NB4 (cell line): ENCODE data around the gene INCENP.
A peak's percentile ranks its signal among the peaks of the same experiment; 100 is the strongest.

Experiments
- POLR2A ChIP-seq: IDR thresholded peaks from 2 replicates; pipeline ENCODE4 v1.6.1; 2011; ENCODE audit warnings: mild to moderate bottlenecking; ENCODE audit not compliant: insufficient read length; ENCODE audit errors: extremely low read depth
- TF ChIP-seq, protein P1 (sequence below): IDR thresholded peaks from one replicate; pipeline ENCODE4 v1.5.1; 2012; ENCODE audit warnings: low read depth, low read length

DNA sequence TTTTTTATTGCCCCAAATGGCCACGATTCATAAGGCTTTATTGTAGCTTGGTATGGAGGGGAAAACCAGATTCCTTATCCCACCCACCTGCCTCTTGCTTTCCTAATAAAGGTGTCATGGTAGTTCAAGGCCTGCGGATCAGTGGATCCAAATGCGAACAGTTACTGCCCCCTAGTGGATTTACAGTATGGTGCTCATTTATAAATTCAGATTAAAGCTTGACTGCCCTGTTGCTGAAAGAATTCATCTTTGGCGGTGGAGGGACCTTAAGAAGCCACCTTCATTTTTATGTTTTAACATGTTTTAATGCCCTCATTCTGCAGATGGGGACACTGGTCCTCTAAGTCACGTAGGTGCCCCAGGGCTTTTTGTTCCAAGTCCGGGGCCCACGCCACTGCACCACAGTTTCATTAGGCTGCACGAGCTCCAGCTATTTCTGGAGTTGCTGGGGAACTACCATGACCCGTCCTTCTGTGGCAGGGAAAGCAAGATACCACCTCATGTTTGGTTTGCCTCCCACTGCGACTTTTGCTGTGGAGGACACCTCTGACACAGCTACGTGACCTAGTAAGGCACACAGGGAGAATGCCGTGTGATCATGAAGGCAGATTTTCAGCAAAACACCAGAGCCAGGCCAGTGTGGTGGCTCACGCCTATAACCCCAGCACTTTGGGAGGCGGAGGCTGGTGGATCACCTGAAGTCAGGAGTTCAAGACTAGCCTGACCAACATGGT, 15.6 kb upstream of the INCENP start:
- TF ChIP-seq, protein P1, sequence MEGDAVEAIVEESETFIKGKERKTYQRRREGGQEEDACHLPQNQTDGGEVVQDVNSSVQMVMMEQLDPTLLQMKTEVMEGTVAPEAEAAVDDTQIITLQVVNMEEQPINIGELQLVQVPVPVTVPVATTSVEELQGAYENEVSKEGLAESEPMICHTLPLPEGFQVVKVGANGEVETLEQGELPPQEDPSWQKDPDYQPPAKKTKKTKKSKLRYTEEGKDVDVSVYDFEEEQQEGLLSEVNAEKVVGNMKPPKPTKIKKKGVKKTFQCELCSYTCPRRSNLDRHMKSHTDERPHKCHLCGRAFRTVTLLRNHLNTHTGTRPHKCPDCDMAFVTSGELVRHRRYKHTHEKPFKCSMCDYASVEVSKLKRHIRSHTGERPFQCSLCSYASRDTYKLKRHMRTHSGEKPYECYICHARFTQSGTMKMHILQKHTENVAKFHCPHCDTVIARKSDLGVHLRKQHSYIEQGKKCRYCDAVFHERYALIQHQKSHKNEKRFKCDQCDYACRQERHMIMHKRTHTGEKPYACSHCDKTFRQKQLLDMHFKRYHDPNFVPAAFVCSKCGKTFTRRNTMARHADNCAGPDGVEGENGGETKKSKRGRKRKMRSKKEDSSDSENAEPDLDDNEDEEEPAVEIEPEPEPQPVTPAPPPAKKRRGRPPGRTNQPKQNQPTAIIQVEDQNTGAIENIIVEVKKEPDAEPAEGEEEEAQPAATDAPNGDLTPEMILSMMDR = peak; percentile 66
- no peak for TF ChIP-seq POLR2A
